SIG-M5 (cell line): Measurements from ENCODE around the gene SALL4.
"Not testable (repeated sequence)": the region's sequence is repeated elsewhere in the genome, so short reads cannot be mapped to it uniquely, and the experiment has no call there.

Source experiments
- DNase-seq: peaks from one replicate; lab custom pipeline; 2025; lab: John Stamatoyannopoulos, UW

The SALL4 gene

GRCh38 chr20:51801122-51801822 is 1.0 kb downstream of the SALL4 start:
- DNase-seq, result no peak

- DNase-seq, result no peak
Measured at GRCh38 chr20:51800872-51801121, 1.5 kb downstream of the SALL4 start.

GRCh38 chr20:51800060-51800871 is 2.1 kb downstream of the SALL4 start:
- no peak for DNase-seq

GRCh38 chr20:51799401-51799860 is 2.9 kb downstream of the SALL4 start:
- DNase-seq, result no peak

GRCh38 chr20:51797357-51798025 is 4.8 kb downstream of the SALL4 start:
- DNase-seq, result no peak

- DNase-seq, result no peak
Measured at GRCh38 chr20:51796340-51796739, 6.0 kb downstream of the SALL4 start.

GRCh38 chr20:51792960-51793359 is 9.4 kb downstream of the SALL4 start:
- no peak for DNase-seq

GRCh38 chr20:51791626-51792025 is 10.7 kb downstream of the SALL4 start:
- no peak for DNase-seq

- no peak for DNase-seq
Measured at GRCh38 chr20:51790256-51790655, 12.1 kb downstream of the SALL4 start.

GRCh38 chr20:51789434-51789833 is 12.9 kb downstream of the SALL4 start:
- DNase-seq, result no peak

- DNase-seq, result no peak
Measured at GRCh38 chr20:51788822-51789221, 13.5 kb downstream of the SALL4 start.

GRCh38 chr20:51784299-51784698 is 18.0 kb downstream of the SALL4 start:
- no peak for DNase-seq

GRCh38 chr20:51778229-51778759 is 24.0 kb downstream of the SALL4 start:
- not testable (repeated sequence) for DNase-seq

- no peak for DNase-seq
Measured at GRCh38 chr20:51775241-51775640, 27.1 kb downstream of the SALL4 start.

GRCh38 chr20:51772236-51772635 is 30.1 kb downstream of the SALL4 start:
- DNase-seq, result no peak

GRCh38 chr20:51769976-51770615 is 32.2 kb downstream of the SALL4 start:
- no peak for DNase-seq

GRCh38 chr20:51768759-51769517 is 33.4 kb downstream of the SALL4 start:
- DNase-seq, result no peak

GRCh38 chr20:51767867-51768758 is 34.2 kb downstream of the SALL4 start, which contains the start of gene ATP9A:
Gene ATP9A (minus strand): TSS chr20:51768390. CDS start chr20:51768369, 21 bp downstream.
- no peak for DNase-seq

- DNase-seq, result no peak
Measured at GRCh38 chr20:51766994-51767866, 35.1 kb downstream of the SALL4 start.
